HEK293 (cell line): ENCODE results near the gene HLA-DMB.

Experiments
- CTCF ChIA-PET: fragments of 350-600 bp; formaldehyde crosslinking; extraction: SDS; loops from one replicate; lab custom pipeline; 2021; ENCODE audit warnings: antibody characterized with exemption; lab: Yijun Ruan, JAX
- POLR2A ChIA-PET: fragments of 300-600 bp; formaldehyde crosslinking; extraction: SDS; loops from one replicate; lab custom pipeline; 2020; ENCODE audit warnings: antibody characterized with exemption, inconsistent platforms; lab: Yijun Ruan, JAX
- H3K27ac ChIP-seq: fragments of 200-500 bp; sonication (Bioruptor generic); 2 replicates; pipeline ENCODE4 v1.5.1; 2014; ENCODE audit warnings: low read depth, low read length, control low read depth, inconsistent platforms; ENCODE audit errors: extremely low read depth
- H3K36me3 ChIP-seq, 2 experiments: fragments of 200-500 bp in 1 of 2; sonication (Bioruptor generic) in 1 of 2; 1 replicate in 1 of 2; 2 replicates in 1 of 2; pipeline ENCODE4 v1.5.1; 2014 to 2017; ENCODE audit warnings: inconsistent platforms in 2 of 2, low read length in 2 of 2; ENCODE audit not compliant: control insufficient read depth in 2 of 2, insufficient read depth in 1 of 2
- H3K4me1 ChIP-seq: fragments of 200-500 bp; sonication (Bioruptor generic); 2 replicates; pipeline ENCODE4 v1.5.1; 2014; ENCODE audit warnings: mild to moderate bottlenecking, low read length, inconsistent platforms; ENCODE audit not compliant: control insufficient read depth, insufficient read depth
- H3K4me3 ChIP-seq: 2 replicates; pipeline ENCODE4 v1.5.1; 2011; ENCODE audit warnings: low read depth, mild to moderate bottlenecking, control low read depth, low read length, moderate library complexity
- H3K9me3 ChIP-seq: fragments of 200-500 bp; sonication (Bioruptor generic); 2 replicates; pipeline ENCODE4 v1.5.1; 2014; ENCODE audit warnings: low read depth, low read length, inconsistent platforms; ENCODE audit not compliant: control insufficient read depth, insufficient read depth
- CTCF ChIP-seq: fragments of 450-650 bp; formaldehyde crosslinking; IDR thresholded peaks from 2 replicates; pipeline ENCODE4 v1.5.1; 2016; ENCODE audit warnings: missing biosample characterization, missing genetic modification characterization
- EGR2 ChIP-seq: fragments of 450-650 bp; formaldehyde crosslinking; IDR thresholded peaks from 2 replicates; pipeline ENCODE4 v1.5.1; 2016; ENCODE audit warnings: low read depth, missing biosample characterization, missing genetic modification characterization
- GFI1B ChIP-seq: fragments of 450-650 bp; formaldehyde crosslinking; IDR thresholded peaks from 2 replicates; pipeline ENCODE4 v1.5.1; 2016; ENCODE audit warnings: missing biosample characterization, missing genetic modification characterization
- IKZF3 ChIP-seq: fragments of 450-650 bp; IDR thresholded peaks from 2 replicates; pipeline ENCODE4 v1.5.0; 2018; ENCODE audit warnings: missing biosample characterization, mild to moderate bottlenecking, missing genetic modification characterization, moderate library complexity
- KLF7 ChIP-seq: fragments of 450-650 bp; formaldehyde crosslinking; IDR thresholded peaks from 2 replicates; pipeline ENCODE4 v1.5.1; 2016; ENCODE audit warnings: missing biosample characterization, missing genetic modification characterization, borderline replicate concordance
- MYNN ChIP-seq: fragments of 450-650 bp; formaldehyde crosslinking; IDR thresholded peaks from 2 replicates; pipeline ENCODE4 v1.5.1; 2016; ENCODE audit warnings: missing biosample characterization, missing genetic modification characterization, borderline replicate concordance
- PRDM1 ChIP-seq: fragments of 450-650 bp; formaldehyde crosslinking; IDR thresholded peaks from 2 replicates; pipeline ENCODE4; 2016; ENCODE audit warnings: missing biosample characterization, missing genetic modification characterization
- SALL2 ChIP-seq: fragments of 450-650 bp; formaldehyde crosslinking; IDR thresholded peaks from 2 replicates; pipeline ENCODE4 v1.5.0; 2017; ENCODE audit warnings: missing biosample characterization, mild to moderate bottlenecking, missing genetic modification characterization, borderline replicate concordance
- WT1 ChIP-seq: fragments of 450-650 bp; formaldehyde crosslinking; IDR thresholded peaks from 2 replicates; pipeline ENCODE4 v1.5.1; 2016; ENCODE audit warnings: missing biosample characterization, missing genetic modification characterization
- ZBTB1 ChIP-seq: fragments of 450-650 bp; formaldehyde crosslinking; IDR thresholded peaks from 2 replicates; pipeline ENCODE4 v1.5.1; 2016; ENCODE audit warnings: missing biosample characterization, missing genetic modification characterization
- ZBTB17 ChIP-seq: fragments of 450-650 bp; formaldehyde crosslinking; IDR thresholded peaks from 2 replicates; pipeline ENCODE4 v1.5.1; 2016; ENCODE audit warnings: missing biosample characterization, missing genetic modification characterization
- ZFHX2 ChIP-seq: fragments of 450-650 bp; formaldehyde crosslinking; conservative IDR thresholded peaks from 2 replicates; pipeline ENCODE4 v1.5.1; 2016; ENCODE audit warnings: missing biosample characterization, missing genetic modification characterization
- ZFP69B ChIP-seq: fragments of 450-650 bp; formaldehyde crosslinking; IDR thresholded peaks from 2 replicates; pipeline ENCODE4 v1.5.1; 2016; ENCODE audit warnings: missing biosample characterization, missing genetic modification characterization
- ZNF10 ChIP-seq: fragments of 450-650 bp; formaldehyde crosslinking; IDR thresholded peaks from 2 replicates; pipeline ENCODE4 v1.5.1; 2017; ENCODE audit warnings: missing biosample characterization, missing genetic modification characterization
- ZNF133 ChIP-seq: fragments of 450-650 bp; formaldehyde crosslinking; IDR thresholded peaks from 2 replicates; pipeline ENCODE4 v1.5.1; 2016; ENCODE audit warnings: missing biosample characterization, missing genetic modification characterization
- ZNF214 ChIP-seq: fragments of 450-650 bp; formaldehyde crosslinking; IDR thresholded peaks from 2 replicates; pipeline ENCODE4 v1.5.1; 2017; ENCODE audit warnings: missing biosample characterization, mild to moderate bottlenecking, missing genetic modification characterization, borderline replicate concordance
- ZNF513 ChIP-seq: fragments of 450-650 bp; IDR thresholded peaks from 2 replicates; pipeline ENCODE4 v1.5.1; 2018; ENCODE audit warnings: missing biosample characterization, missing genetic modification characterization
- ZNF514 ChIP-seq: fragments of 450-650 bp; formaldehyde crosslinking; IDR thresholded peaks from 2 replicates; pipeline ENCODE4 v1.5.1; 2016; ENCODE audit warnings: missing biosample characterization, missing genetic modification characterization
- ZNF555 ChIP-seq: fragments of 450-650 bp; formaldehyde crosslinking; conservative IDR thresholded peaks from 2 replicates; pipeline ENCODE4 v1.5.1; 2017; ENCODE audit warnings: missing biosample characterization, mild to moderate bottlenecking, missing genetic modification characterization, inconsistent platforms
- ZNF561 ChIP-seq: fragments of 450-650 bp; IDR thresholded peaks from 2 replicates; pipeline ENCODE4 v1.5.1; 2018; ENCODE audit warnings: missing biosample characterization, missing genetic modification characterization, borderline replicate concordance
- ZNF596 ChIP-seq: fragments of 450-650 bp; IDR thresholded peaks from 2 replicates; pipeline ENCODE4 v1.5.0; 2018; ENCODE audit warnings: missing biosample characterization, mild to moderate bottlenecking, missing genetic modification characterization, moderate library complexity
- ZNF654 ChIP-seq: fragments of 450-650 bp; formaldehyde crosslinking; IDR thresholded peaks from 2 replicates; pipeline ENCODE4 v1.5.1; 2016; ENCODE audit warnings: low read depth, missing biosample characterization, missing genetic modification characterization
- ZNF660 ChIP-seq: fragments of 450-650 bp; IDR thresholded peaks from 2 replicates; pipeline ENCODE4 v1.5.1; 2018; ENCODE audit warnings: missing biosample characterization, mild to moderate bottlenecking, missing genetic modification characterization
- ZNF785 ChIP-seq: fragments of 450-650 bp; formaldehyde crosslinking; IDR thresholded peaks from 2 replicates; pipeline ENCODE4 v1.5.1; 2016; ENCODE audit warnings: missing biosample characterization, missing genetic modification characterization
- ZSCAN5A ChIP-seq: fragments of 450-650 bp; formaldehyde crosslinking; IDR thresholded peaks from 2 replicates; pipeline ENCODE4 v1.5.1; 2016; ENCODE audit warnings: missing biosample characterization, missing genetic modification characterization

HLA-DMB gene

GRCh38 chr6:32947552-32948465 lies 7.0 kb upstream of the HLA-DMB start:
- H3K9me3 ChIP-seq, result no peaks in the 10 kb centered on the region
- H3K4me3 ChIP-seq, result no peak overlapping the region
- H3K36me3 ChIP-seq, result no peaks in the 10 kb centered on the region
- no peaks in the 10 kb centered on the region for H3K4me1 ChIP-seq
- no peak overlapping the region for H3K27ac ChIP-seq
- POLR2A ChIA-PET, result interaction anchor here (0.6 to 2.1 kb wide), 4 partner anchors 24 to 53 kb away, joined by 3 to 15 read pairs (median 3); no protein-coding TSS in a partner anchor
- TF ChIP-seq ZNF10 (tag by site-specific recombination), result no peak
- TF ChIP-seq IKZF3 (tag by site-specific recombination), result peak; percentile 58; the same call in 1 of the 2 replicates
- peak; percentile 82 for TF ChIP-seq CTCF
- no peak for TF ChIP-seq ZNF514 (tag by site-specific recombination)
- no peak for TF ChIP-seq ZFP69B (tag by site-specific recombination)
- TF ChIP-seq ZNF561 (tag by site-specific recombination), result 0 out of 2 replicates have a peak, but pooled peaks have one; percentile 24
- TF ChIP-seq ZNF513 (tag by site-specific recombination), result no peak
- no peak for TF ChIP-seq EGR2 (tag by site-specific recombination)
- TF ChIP-seq ZNF555 (tag by site-specific recombination), result no peak
- no peak for TF ChIP-seq ZBTB17
- TF ChIP-seq WT1 (tag by site-specific recombination), result 0 out of 2 replicates have a peak, but pooled peaks have one; percentile 19
- no peak for TF ChIP-seq ZBTB1
- TF ChIP-seq SALL2 (tag by site-specific recombination), result no peak
- TF ChIP-seq ZNF596 (tag by site-specific recombination), result no peak
- TF ChIP-seq MYNN (tag by site-specific recombination), result no peak
- TF ChIP-seq GFI1B (tag by site-specific recombination), result no peak
- no peak for TF ChIP-seq ZNF660
- TF ChIP-seq ZNF214 (tag by site-specific recombination), result no peak
- peak; percentile 95 for TF ChIP-seq ZNF654 (tag by site-specific recombination)
- no peak for TF ChIP-seq ZNF133 (tag by site-specific recombination)
- TF ChIP-seq KLF7, result no peak
- TF ChIP-seq ZFHX2 (tag by site-specific recombination), result no peak
- no peak for TF ChIP-seq ZNF785 (tag by site-specific recombination)
- peak; percentile 74 for TF ChIP-seq PRDM1 (tag by site-specific recombination)
- no peak for TF ChIP-seq ZSCAN5A (tag by site-specific recombination)
- CTCF ChIA-PET, result interaction anchor here (0.6 to 2.6 kb wide), 50 partner anchors 8 to 541 kb away, joined by 3 to 67 read pairs (median 4); partner anchors contain the start of genes BRD2, BTNL2 and TAP2
